ENCODE results near the gene DTL. TPM values are rescaled to one million over a fixed set of nuclear protein-coding genes. Genes with fewer than 3 reads are reported as not detected.

The DTL gene
- total and polyA plus RNA-seq, 2 experiments from 2014 or later: 8.2 to 9.7 TPM

GRCh38 chr1:212104586-212105325 lies 69.2 kb downstream of the DTL start:
- Histone ChIP-seq H3K27me3 (replicated peaks; ENCODE audit: insufficient read depth) (no peaks in the 10 kb centered on the region), H3K27ac (no peak overlapping the region), H3K9me3 (ENCODE audit: low read depth) (no peaks in the 10 kb centered on the region), H3K4me3 (no peak overlapping the region), H3K4me2 (ENCODE audit: unreplicated experiment) (no peak overlapping the region), H3K9ac (no peak overlapping the region), H4K20me1 (ENCODE audit: insufficient read depth) (no peaks in the 10 kb centered on the region), H3K4me1 (ENCODE audit: insufficient read depth) (no peaks in the 10 kb centered on the region), H3F3A (ENCODE audit: insufficient read depth) (no peaks in the 10 kb centered on the region), H3K9me2 (ENCODE audit: insufficient read depth) (no peaks in the 10 kb centered on the region), H3K36me3 (ENCODE audit: low read depth) (no peaks in the 10 kb centered on the region), H3K79me2 (ENCODE audit: insufficient read depth) (no peaks in the 10 kb centered on the region), H2AFZ (peak overlapping the region; percentile 22; the same call in 1 of the 2 replicates)
- WGBS, 2 experiments (ENCODE audit: low coverage in 1 of 2, low lambda C conversion rate in 2 of 2, missing lambda C conversion rate in 2 of 2): 15 to 17% methylated on average over 3 of the region's 3 CpGs
- in situ Hi-C loops (cut with MboI): no loop called here
- DNase-seq: no peak
- TF ChIP-seq EZH2 (IDR thresholded peaks at IDR 0.05; ENCODE audit: insufficient read depth, poor library complexity, severe bottlenecking) (no peak), EZH2phosphoT487 (IDR thresholded peaks at IDR 0.05; ENCODE audit: insufficient read depth, low read depth) (no peak)

- Histone ChIP-seq H4K20me1 (ENCODE audit: insufficient read depth) (no peaks in the 10 kb centered on the region), H3K4me2 (ENCODE audit: unreplicated experiment) (no peak overlapping the region), H3K9me2 (ENCODE audit: insufficient read depth) (no peaks in the 10 kb centered on the region), H3K27me3 (replicated peaks; ENCODE audit: insufficient read depth) (no peaks in the 10 kb centered on the region), H2AFZ (no peak overlapping the region), H3K4me1 (ENCODE audit: insufficient read depth) (no peaks in the 10 kb centered on the region), H3K4me3 (no peak overlapping the region), H3K79me2 (ENCODE audit: insufficient read depth) (no peaks in the 10 kb centered on the region), H3K36me3 (ENCODE audit: low read depth) (no peaks in the 10 kb centered on the region), H3F3A (ENCODE audit: insufficient read depth) (no peaks in the 10 kb centered on the region), H3K9ac (no peak overlapping the region), H3K9me3 (ENCODE audit: low read depth) (no peaks in the 10 kb centered on the region), H3K27ac (no peak overlapping the region)
- DNase-seq: no peak
- TF ChIP-seq EZH2 (IDR thresholded peaks at IDR 0.05; ENCODE audit: insufficient read depth, poor library complexity, severe bottlenecking) (no peak), EZH2phosphoT487 (IDR thresholded peaks at IDR 0.05; ENCODE audit: insufficient read depth, low read depth) (no peak)
- 70 to 78% methylated on average over 1 of the region's 1 CpG for WGBS, 2 experiments (ENCODE audit: low coverage in 1 of 2, low lambda C conversion rate in 2 of 2, missing lambda C conversion rate in 2 of 2)
- in situ Hi-C loops (cut with MboI): no loop called here
Observed at GRCh38 chr1:212106286-212106792, 70.8 kb downstream of the DTL start.

- Histone ChIP-seq H3K36me3 (ENCODE audit: low read depth) (no peaks in the 10 kb centered on the region), H3K4me2 (ENCODE audit: unreplicated experiment) (no peak overlapping the region), H3K79me2 (ENCODE audit: insufficient read depth) (no peaks in the 10 kb centered on the region), H3F3A (ENCODE audit: insufficient read depth) (no peaks in the 10 kb centered on the region), H3K4me1 (ENCODE audit: insufficient read depth) (no peaks in the 10 kb centered on the region), H3K4me3 (no peak overlapping the region), H3K9ac (no peak overlapping the region), H4K20me1 (ENCODE audit: insufficient read depth) (no peaks in the 10 kb centered on the region), H3K9me3 (ENCODE audit: low read depth) (no peaks in the 10 kb centered on the region), H2AFZ (no peak overlapping the region), H3K27me3 (replicated peaks; ENCODE audit: insufficient read depth) (no peaks in the 10 kb centered on the region), H3K9me2 (ENCODE audit: insufficient read depth) (no peaks in the 10 kb centered on the region), H3K27ac (no peak overlapping the region)
- DNase-seq: no peak
- TF ChIP-seq EZH2phosphoT487 (IDR thresholded peaks at IDR 0.05; ENCODE audit: insufficient read depth, low read depth): no peak
- no peak for TF ChIP-seq EZH2 (IDR thresholded peaks at IDR 0.05; ENCODE audit: insufficient read depth, poor library complexity, severe bottlenecking)
- in situ Hi-C loops (cut with MboI): no loop called here
- 85 to 88% methylated on average over 3 of the region's 3 CpGs for WGBS, 2 experiments (ENCODE audit: low coverage in 1 of 2, low lambda C conversion rate in 2 of 2, missing lambda C conversion rate in 2 of 2)
Observed at GRCh38 chr1:212107481-212107880, 71.9 kb downstream of the DTL start.

GRCh38 chr1:212108187-212108586 lies 72.6 kb downstream of the DTL start:
- Histone ChIP-seq H3K4me1 (ENCODE audit: insufficient read depth) (no peaks in the 10 kb centered on the region), H2AFZ (no peak overlapping the region), H3K9me2 (ENCODE audit: insufficient read depth) (no peaks in the 10 kb centered on the region), H3K79me2 (ENCODE audit: insufficient read depth) (no peaks in the 10 kb centered on the region), H3F3A (ENCODE audit: insufficient read depth) (no peaks in the 10 kb centered on the region), H3K9ac (no peak overlapping the region), H3K27me3 (replicated peaks; ENCODE audit: insufficient read depth) (no peaks in the 10 kb centered on the region), H3K4me2 (ENCODE audit: unreplicated experiment) (no peak overlapping the region), H3K9me3 (ENCODE audit: low read depth) (no peaks in the 10 kb centered on the region), H3K4me3 (no peak overlapping the region), H4K20me1 (ENCODE audit: insufficient read depth) (no peaks in the 10 kb centered on the region), H3K27ac (no peak overlapping the region), H3K36me3 (ENCODE audit: low read depth) (no peaks in the 10 kb centered on the region)
- TF ChIP-seq EZH2 (IDR thresholded peaks at IDR 0.05; ENCODE audit: insufficient read depth, poor library complexity, severe bottlenecking): no peak
- TF ChIP-seq EZH2phosphoT487 (IDR thresholded peaks at IDR 0.05; ENCODE audit: insufficient read depth, low read depth): no peak
- no peak for DNase-seq
- 96 to 98% methylated on average over 1 of the region's 1 CpG for WGBS, 2 experiments (ENCODE audit: low coverage in 1 of 2, low lambda C conversion rate in 2 of 2, missing lambda C conversion rate in 2 of 2)
- in situ Hi-C loops (cut with MboI): no loop called here

Measured in GM23248 (cell line).